Measurements from ENCODE around the gene ACTL6B.
"Not testable (repeated sequence)": the region's sequence is repeated elsewhere in the genome, so short reads cannot be mapped to it uniquely, and the experiment has no call there.

ACTL6B gene

GRCh38 chr7:100671353-100672327 lies 15.4 kb upstream of the ACTL6B start:
- no peak for DNase-seq

DNA sequence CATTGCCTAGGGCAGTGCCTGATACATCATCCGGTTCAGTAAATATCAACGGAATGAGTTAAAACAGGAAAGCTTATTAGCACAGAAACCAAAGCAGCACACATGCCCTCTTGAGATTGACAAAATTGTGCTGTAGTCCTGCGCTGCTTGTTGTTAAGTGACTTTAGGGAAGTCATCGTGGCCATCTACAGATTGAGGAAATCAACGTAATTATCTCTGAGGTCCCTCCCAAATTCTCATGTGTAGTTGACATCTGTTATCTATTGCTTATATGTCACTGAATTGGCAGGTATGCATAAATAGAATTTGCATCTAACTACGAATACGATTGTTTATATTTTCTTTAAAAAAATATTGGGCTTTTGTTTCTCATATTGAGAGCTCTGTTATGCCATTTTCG lies 13.8 kb upstream of the ACTL6B start:
- DNase-seq, result no peak

DNA sequence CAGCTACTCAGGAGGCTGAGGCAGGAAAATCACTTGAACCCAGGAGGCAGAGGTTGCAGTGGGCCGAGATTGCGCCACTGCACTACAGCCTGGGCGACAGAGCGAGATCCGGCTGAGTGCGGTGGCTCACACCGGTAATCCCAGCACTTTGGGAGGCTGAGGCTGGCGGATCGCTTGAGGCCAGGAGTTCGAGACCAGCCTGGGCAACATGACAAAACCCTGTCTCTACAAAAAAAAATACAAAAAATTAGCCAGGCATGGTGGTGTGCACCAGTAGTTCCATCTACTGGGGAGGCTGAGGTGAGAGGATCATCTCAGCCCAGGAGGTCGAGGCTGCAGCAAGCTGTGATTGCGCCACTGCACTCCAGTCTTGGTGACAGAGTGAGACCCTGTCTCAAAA lies 12.9 kb upstream of the ACTL6B start:
- DNase-seq, result not testable (repeated sequence)

DNA sequence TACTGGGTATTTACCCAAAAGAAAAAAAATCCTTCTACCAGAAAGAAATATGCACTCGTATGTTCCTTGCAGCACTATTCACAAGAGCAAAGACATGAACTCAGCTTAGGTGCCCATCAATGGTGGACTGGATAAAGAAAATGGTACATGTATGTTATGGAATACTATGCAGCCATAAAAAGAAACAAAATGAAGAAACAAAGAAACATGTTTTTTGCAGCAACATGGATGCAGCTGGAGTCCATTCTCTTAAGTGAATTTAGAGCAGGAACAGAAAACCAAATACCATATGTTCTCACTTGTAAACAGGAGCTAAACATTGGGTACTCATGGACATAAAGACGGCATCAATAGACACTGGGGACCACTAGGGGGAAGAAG lies 11.8 kb upstream of the ACTL6B start:
- no peak for DNase-seq

DNA sequence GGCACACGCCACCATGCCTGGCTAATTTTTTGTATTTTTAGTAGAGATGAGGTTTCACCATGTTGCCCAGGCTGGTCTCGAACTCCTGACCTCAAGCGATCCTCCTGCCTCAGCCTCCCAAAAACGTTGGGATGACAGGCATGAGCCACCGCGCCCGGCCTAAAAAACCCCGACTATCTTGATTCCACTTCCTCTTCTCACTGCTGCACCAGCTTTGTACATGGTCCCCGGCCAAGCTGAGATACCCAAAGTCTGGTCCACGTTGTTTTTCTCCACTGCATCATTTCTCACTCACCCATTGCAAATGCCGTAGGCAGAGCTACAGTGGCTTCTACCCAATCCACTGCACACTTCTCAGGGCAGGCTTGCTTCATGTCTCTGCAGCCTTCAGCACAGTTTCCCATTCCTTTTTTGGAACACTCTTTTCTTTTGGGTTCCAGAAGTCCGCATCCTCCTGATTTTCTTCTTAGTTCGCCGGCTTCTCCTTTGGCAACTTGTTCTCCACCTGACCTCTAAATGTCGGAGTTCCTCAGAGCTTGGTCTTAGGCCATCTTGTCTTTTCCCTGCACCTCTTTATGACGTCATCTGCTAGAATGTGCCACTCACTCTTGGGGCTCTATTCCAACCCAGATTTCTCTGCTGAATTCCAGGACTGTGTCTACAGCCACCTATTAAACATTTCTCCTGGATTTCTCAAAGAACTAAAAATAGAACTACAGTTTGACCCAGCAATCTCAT lies 11.3 kb upstream of the ACTL6B start:
- no peak for DNase-seq

- DNase-seq, result no peak
Observed at GRCh38 chr7:100665168-100665726, 9.0 kb upstream of the ACTL6B start.

DNA sequence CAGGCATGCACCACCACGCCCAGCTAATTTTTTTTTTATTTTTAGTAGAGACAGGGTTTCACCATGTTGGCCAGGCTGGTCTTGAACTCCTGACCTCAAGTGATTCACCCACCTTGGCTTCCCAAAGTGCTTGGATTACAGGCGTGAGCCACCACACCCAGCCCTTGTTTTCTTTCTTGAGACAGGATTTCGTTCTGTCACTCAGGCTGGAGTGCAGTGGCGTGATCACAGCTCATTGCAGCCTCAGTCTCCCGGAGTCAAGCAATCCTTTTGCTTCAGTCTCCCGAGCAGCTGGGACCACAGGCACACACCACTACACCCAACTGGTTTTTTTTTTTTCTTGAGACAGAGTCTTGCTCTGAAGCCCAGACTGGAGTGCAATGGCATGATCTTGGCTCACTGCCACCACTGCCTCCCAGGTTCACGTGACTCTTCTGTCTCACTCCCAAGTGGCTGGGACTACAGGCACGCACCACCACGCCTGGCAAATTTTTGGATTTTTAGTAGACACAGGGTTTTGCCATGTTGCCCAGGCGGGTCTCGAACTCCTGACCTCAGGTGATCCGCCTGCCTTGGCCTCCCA lies 6.0 kb upstream of the ACTL6B start:
- not testable (repeated sequence) for DNase-seq

GRCh38 chr7:100654908-100655831 lies 1.1 kb downstream of the ACTL6B start:
- DNase-seq, result no peak

GRCh38 chr7:100649826-100650565 lies 6.3 kb downstream of the ACTL6B start:
- DNase-seq, result no peak

GRCh38 chr7:100642534-100642907 lies 13.7 kb downstream of the ACTL6B start:
- DNase-seq, result peak; percentile 8

DNA sequence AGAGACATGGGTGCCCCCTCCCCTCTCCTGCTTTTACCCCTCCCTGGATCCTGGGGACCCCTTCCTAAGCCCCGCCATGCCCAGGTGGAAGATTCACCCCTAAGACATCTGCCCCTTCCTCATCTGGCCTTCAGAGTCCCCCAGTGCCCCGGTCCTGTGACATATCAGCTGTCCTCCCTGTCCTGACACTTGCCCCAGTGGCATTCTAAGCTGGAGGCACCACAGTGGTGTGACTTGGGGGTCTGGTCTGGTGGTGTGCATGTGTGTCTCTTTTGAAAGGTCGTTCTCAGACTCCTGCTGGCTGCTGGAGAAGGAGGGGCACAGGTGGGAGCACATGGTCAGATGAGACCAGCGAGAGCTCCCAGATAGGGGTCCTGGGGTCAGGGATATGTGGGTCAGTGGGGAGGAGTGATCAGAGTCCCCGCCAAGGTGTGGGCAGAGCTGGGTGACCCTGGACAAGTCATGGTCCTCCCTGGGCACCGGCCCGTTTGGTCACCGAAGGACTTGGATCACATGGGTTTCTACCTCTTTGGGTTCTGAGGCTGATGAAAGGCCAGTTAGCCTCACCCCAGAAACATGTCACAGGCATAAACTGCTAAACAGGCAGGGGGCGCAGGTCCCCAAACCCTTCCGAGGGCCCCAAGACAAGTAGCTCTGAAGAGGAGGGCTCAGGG lies 14.3 kb downstream of the ACTL6B start:
- no peak for DNase-seq

GRCh38 chr7:100641463-100641859 lies 14.8 kb downstream of the ACTL6B start, which contains the start of gene TFR2:
Gene TFR2, minus strand, starts transcription at chr7:100641552. Its CDS starts 43 bp downstream, at chr7:100641509.
- DNase-seq, result no peak

DNA sequence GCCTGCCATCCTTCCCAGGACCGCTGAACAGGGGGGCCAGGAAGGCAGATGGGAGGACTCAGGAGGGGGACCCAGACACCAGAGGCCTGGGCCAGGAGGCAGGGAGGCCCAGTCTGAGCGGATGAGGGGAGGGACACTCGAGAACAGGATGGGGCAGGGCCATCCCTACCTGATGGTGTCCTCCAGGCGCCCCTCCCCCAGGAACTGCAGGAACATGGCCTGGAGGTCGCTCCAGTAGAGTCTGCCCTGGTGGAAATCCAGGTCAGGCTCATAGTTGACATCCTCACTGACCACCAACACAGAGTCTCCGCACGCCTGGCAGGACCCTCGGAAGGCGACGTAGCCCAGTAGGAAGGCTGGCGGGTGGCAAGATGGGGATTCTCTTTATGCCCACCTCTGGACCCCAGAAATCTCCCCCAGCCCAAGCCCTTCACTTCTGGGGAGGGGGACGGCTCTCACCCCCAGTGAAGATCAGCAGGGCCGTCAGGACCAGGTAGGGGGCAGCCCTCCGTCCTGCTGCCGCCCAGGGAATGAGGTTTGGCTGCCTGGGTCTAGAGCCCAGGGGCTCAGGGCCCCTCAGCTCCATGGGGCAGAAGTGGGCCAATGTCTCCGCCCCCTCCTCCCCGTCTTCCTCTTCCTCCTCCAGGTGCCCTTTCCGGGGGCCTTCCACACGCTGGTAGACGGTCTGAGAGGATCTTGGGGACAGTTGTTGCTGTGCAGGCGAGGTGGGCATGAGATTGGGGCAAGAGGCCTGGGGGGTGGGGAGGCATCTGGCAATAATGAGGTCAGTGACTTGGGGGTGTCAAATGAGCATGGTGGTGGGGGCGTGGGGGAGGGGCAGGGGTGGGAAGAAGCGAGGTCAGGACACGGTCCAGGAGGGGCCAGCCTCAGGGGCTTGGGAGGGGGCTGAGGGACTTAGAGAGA lies 15.5 kb downstream of the ACTL6B start:
- no peak for DNase-seq

DNA sequence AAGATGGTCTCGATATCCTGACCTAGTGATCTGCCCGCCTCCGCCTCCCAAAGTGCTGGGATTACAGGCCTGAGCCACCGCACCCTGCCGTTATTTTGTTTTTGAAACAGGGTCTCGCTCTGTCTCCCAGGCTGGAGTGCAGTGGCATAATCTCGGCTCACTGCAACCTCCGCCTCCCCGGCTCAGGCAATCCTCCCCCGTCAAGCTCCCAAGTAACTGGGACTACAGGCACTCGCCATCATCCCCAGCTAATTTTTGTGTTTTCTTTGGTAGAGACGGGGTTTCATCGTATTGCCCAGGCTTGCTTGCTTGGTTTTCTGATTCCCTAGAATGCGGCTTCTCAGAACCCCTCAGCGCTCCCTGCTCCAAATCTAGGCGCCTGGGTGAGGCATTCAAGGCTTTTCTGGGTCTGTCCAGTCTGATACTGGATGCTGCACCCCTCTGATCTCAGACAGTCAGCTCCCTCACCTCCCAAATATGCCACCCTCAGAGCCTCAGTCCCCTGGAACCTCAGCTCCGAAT lies 16.2 kb downstream of the ACTL6B start:
- DNase-seq, result no peak

- peak; percentile 11 for DNase-seq
Observed at GRCh38 chr7:100632951-100633717, 23.1 kb downstream of the ACTL6B start.

DNA sequence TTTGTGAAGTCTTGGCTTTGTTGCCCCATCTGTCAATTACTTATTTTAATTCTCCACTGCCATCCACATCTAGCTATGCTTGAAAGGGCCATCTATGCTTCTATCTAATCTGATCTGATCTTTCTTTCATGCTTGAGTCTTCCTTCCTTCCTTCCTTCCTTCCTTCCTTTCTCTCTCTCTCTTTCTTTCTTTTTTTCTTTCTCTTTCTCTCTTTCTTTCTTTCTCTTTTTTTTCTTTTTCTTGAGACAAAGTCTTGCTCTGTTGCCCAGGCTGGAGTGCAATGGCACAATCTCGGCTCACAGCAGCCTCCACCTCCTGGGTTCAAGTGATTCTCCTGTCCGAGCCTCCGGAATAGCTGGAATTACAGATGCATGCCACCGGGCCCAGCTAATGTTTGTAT lies 26.2 kb downstream of the ACTL6B start:
- no peak for DNase-seq

DNA sequence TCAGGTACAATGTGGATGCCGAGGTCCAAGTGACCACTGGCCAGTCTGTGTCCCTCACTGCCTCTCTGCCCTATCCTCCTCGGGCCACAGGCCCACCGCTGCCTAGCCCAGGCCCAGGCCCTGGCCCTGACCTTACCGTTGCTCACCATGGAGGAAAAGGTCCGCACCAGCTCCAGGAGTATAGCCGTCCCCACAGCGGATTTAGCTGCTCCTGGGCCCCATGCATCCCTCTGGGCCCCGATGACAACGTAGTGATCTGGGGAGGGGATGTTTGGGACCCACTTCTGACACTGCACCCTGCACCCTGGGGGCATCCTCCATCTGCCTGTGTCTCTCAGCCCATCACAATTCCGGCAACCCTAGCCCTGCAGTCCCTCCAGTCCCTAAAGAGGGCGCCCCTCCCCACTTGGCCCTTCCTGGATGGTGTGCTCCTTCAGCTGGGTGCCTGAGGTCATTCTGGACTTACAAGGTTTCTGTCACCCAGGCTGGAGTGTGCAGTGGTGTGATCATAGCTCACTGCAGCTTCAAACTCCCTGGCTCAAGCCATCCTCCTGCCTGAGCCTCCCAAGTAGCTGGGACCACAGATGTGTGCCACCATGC lies 27.0 kb downstream of the ACTL6B start:
- DNase-seq, result no peak

DNA sequence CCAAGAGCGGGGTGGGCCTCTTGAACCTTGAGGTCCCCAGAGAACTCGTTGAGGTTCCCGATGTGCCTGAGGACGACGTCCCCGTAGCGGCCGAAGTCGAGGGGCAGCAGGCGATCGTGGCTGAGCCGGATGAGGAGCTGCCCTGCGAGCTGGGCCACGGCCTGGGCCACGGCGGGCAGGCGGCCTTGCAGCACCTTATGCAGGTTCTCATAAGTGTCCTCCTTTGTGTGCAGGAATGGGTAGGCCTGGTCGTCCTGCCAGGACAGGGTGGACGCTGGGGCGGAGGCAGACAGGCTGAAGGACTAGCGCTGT lies 29.1 kb downstream of the ACTL6B start:
- DNase-seq, result no peak
